Esophagus muscularis mucosa (tissue), 4 donors: ENCODE results near the gene TMEM63B. TPM values are rescaled to one million over a fixed set of nuclear protein-coding genes. Genes with fewer than 3 reads are reported as not detected.
"Not testable (repeated sequence)": the region's sequence is repeated elsewhere in the genome, so short reads cannot be mapped to it uniquely, and the experiment has no call there.

Source experiments
- DNase-seq: peaks from one replicate; pipeline ENCODE4 v3.0.0-alpha.2; 2017; ENCODE audit errors: extremely low spot score
- H3K27ac ChIP-seq, 4 donors: fragments of 200-600 bp; sonication (generic); replicated peaks in 1 of 4; 1 replicate in 3 of 4; 2 replicates in 1 of 4; pipeline ENCODE4 v1.5.1; 2016 to 2019; ENCODE audit warnings: mild to moderate bottlenecking in 1 of 4
- H3K27me3 ChIP-seq, 4 donors: fragments of 200-600 bp; sonication (generic); one replicate each; pipeline versions ENCODE4 v1.5.1 to v1.6.0; 2016 to 2019
- H3K36me3 ChIP-seq, 4 donors: fragments of 200-600 bp; sonication (generic); one replicate each; pipeline ENCODE4 v1.5.1; 2016 to 2019
- H3K4me1 ChIP-seq, 4 donors: fragments of 200-600 bp; sonication (generic); one replicate each; pipeline ENCODE4 v1.5.1; 2016 to 2019
- H3K4me3 ChIP-seq, 4 donors: fragments of 200-600 bp; sonication (generic); 1 replicate in 2 of 4; 2 replicates in 2 of 4; pipeline ENCODE4 v1.5.1; 2016 to 2019; ENCODE audit warnings: mild to moderate bottlenecking in 4 of 4, moderate library complexity in 1 of 4
- H3K9me3 ChIP-seq, 4 donors: fragments of 200-600 bp; sonication (generic); 1 replicate in 3 of 4; 2 replicates in 1 of 4; pipeline ENCODE4 v1.5.1; 2016 to 2019
- CTCF ChIP-seq, 3 experiments: fragments of 200-600 bp in 2 of 3; fragments of 450-650 bp in 1 of 3; sonication (generic) in 2 of 3; IDR thresholded peaks; one replicate each; pipeline ENCODE4 v1.5.1; 2017 to 2019; ENCODE audit warnings: antibody characterized with exemption in 3 of 3, mild to moderate bottlenecking in 2 of 3, moderate library complexity in 1 of 3
- EP300 ChIP-seq: sonication (generic); formaldehyde crosslinking; IDR thresholded peaks from one replicate; pipeline ENCODE4 v1.6.1; 2017; ENCODE audit warnings: antibody characterized with exemption
- POLR2A ChIP-seq: fragments of 450-650 bp; IDR thresholded peaks from one replicate; pipeline ENCODE4 v1.6.1; 2017; ENCODE audit warnings: antibody characterized with exemption, moderate library complexity, mild to moderate bottlenecking, low read depth
- POLR2AphosphoS5 ChIP-seq, 2 donors: sonication (generic); formaldehyde crosslinking; IDR thresholded peaks; one replicate each; pipeline ENCODE4 v1.6.1; 2017; ENCODE audit warnings: antibody characterized with exemption in 2 of 2
- WGBS: methylation state at CpG from one replicate; pipeline ENCODE4 v1.1.5; 2018; 5-methylcytosine and 5-hydroxymethylcytosine counted together
- intact Hi-C: fragments of 100-400 bp; cut with DNase I; formaldehyde crosslinking; loops from one replicate; pipeline ENCODE4 v1.15.1; 2023
- total RNA-seq, 4 donors: library from RNA; depleted of rRNA; stranded (reverse); fragments of >200 nt; gene quantifications; one replicate each; pipeline versions ENCODE4 v1.1.0 to v1.2.1, GENCODE V29; 2016

The TMEM63B gene
- total RNA-seq, 4 donors from 2014 or later, result 18.2 to 31.1 (median 23.3) TPM

- intact Hi-C loops, result no loop called here
- 75% methylated on average over 4 of the region's 6 CpGs for WGBS
- TF ChIP-seq EP300, result no peak
- no peak for TF ChIP-seq POLR2AphosphoS5 (IDR thresholded peaks at IDR 0.05)
- no peak for TF ChIP-seq CTCF (IDR thresholded peaks at IDR 0.05)
- no peak for TF ChIP-seq POLR2A
- Histone ChIP-seq H3K4me3 (no peak overlapping the region), H3K27me3 (no peaks in the 10 kb centered on the region), H3K9me3 (no peaks in the 10 kb centered on the region), H3K27ac (no peak overlapping the region), H3K4me1 (peaks cover 1 to 3% (median 3%) of the 10 kb centered on the region in 4 donors), H3K36me3 (peaks cover 33 to 98% (median 84%) of the 10 kb centered on the region in 4 donors)
- no peak for DNase-seq
These were observed 11.5 kb downstream of the TMEM63B start for GRCh38 chr6:44138717-44139350.

DNA sequence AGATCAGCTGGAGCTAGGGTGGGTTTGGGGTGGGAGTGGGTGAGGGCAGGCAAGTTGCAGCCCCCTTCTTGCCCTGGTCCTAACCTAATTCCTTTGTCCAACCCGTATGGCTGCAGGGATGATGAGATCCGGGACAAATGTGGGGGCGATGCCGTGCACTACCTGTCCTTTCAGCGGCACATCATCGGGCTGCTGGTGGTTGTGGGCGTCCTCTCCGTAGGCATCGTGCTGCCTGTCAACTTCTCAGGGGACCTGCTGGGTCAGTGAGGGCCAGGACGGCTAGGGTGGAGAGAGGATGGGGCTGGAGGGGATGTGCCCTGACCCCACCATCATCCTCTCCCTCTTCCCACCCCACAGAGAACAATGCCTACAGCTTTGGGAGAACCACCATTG, 12.0 kb downstream of the TMEM63B start:
- WGBS, result 92% methylated on average over 9 of the region's 10 CpGs
- H3K36me3 ChIP-seq, result peaks cover 33 to 100% (median 87%) of the 10 kb centered on the region in 4 donors

DNA sequence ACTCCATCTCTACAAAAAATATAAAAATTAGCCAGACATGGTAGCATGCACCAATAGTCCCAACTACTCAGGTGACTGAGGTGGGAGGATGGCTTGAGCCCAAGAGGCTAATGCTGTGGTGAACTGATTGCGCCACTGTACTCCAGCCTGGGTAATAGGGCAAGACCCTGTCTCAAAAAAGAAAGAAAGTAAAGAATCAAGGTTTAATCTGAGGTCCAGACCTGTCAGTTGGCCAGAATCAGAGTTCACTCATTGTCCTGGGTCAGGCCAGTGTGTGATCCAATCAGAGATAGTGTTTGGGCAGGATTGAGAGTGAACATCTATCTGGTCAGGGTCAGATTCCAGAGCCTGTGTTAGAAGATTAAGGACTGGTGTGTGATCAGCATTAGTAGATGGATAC, 15.5 kb downstream of the TMEM63B start:
- WGBS, result 0% methylated on average over 1 of the region's 1 CpG
- no peak for DNase-seq

More for the DNA sequence above, 12.0 kb downstream of the TMEM63B start:
- intact Hi-C loops, result no loop called here
- Histone ChIP-seq H3K4me1 (no peaks in the 10 kb centered on the region), H3K9me3 (no peaks in the 10 kb centered on the region), H3K27me3 (no peaks in the 10 kb centered on the region), H3K4me3 (no peak overlapping the region), H3K27ac (no peak overlapping the region)
- TF ChIP-seq EP300 (no peak), POLR2A (no peak), POLR2AphosphoS5 (IDR thresholded peaks at IDR 0.05) (no peak), CTCF (IDR thresholded peaks at IDR 0.05) (no peak)
- DNase-seq, result no peak

DNA sequence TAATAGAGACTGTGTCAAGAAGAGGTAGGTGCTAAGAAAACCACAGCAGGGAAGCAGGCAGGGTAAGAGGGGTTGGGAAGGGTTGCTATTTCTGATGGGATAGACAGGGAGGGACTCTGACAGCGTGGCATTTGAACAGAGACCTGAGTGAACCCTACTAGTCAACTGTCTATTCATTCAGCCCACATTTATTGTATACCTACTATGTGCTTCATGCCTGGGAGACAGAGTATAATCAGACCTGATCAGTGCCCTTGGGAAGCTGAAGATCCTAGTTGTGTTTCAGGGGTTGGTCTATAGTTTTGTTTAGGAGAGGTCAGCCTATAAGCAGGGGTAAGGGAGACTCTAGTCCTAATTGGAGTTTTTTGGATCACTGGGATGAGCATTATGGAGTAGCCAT, 16.4 kb downstream of the TMEM63B start:
- no peaks in the 10 kb centered on the region for H3K27me3 ChIP-seq
- no peak for DNase-seq
- no peak for TF ChIP-seq EP300
- TF ChIP-seq POLR2AphosphoS5 (IDR thresholded peaks at IDR 0.05), result no peak
- intact Hi-C loops, result no loop called here
- H3K36me3 ChIP-seq, result peaks cover 20 to 100% (median 79%) of the 10 kb centered on the region in 4 donors
- 100% methylated on average over 1 of the region's 1 CpG for WGBS
- no peaks in the 10 kb centered on the region for H3K4me1 ChIP-seq
- H3K9me3 ChIP-seq, result no peaks in the 10 kb centered on the region
- H3K4me3 ChIP-seq, result no peak overlapping the region
- no peak overlapping the region for H3K27ac ChIP-seq

More for the DNA sequence above, 15.5 kb downstream of the TMEM63B start:
- Histone ChIP-seq H3K36me3 (peaks cover 20 to 100% (median 78%) of the 10 kb centered on the region in 4 donors), H3K27ac (no peak overlapping the region), H3K4me1 (no peaks in the 10 kb centered on the region), H3K9me3 (no peaks in the 10 kb centered on the region), H3K4me3 (no peak overlapping the region), H3K27me3 (no peaks in the 10 kb centered on the region)
- TF ChIP-seq EP300 (no peak), POLR2A (no peak), CTCF (IDR thresholded peaks at IDR 0.05) (no peak), POLR2AphosphoS5 (IDR thresholded peaks at IDR 0.05) (no peak)
- intact Hi-C loops, result no loop called here

GRCh38 chr6:44144536-44144935, 17.2 kb downstream of the TMEM63B start:
- WGBS, result 33% methylated on average over 3 of the region's 3 CpGs
- H3K27ac ChIP-seq, intact Hi-C loops, H3K4me1 ChIP-seq, H3K9me3 ChIP-seq, H3K27me3 ChIP-seq, H3K4me3 ChIP-seq, DNase-seq: not testable (repeated sequence)
- H3K36me3 ChIP-seq, result peaks cover 18 to 100% (median 79%) of the 10 kb centered on the region in 4 donors

GRCh38 chr6:44145839-44146238, 18.5 kb downstream of the TMEM63B start:
- intact Hi-C loops, result no loop called here
- DNase-seq, result no peak
- Histone ChIP-seq H3K9me3 (no peaks in the 10 kb centered on the region), H3K27ac (no peak overlapping the region), H3K4me1 (no peaks in the 10 kb centered on the region), H3K4me3 (no peak overlapping the region), H3K36me3 (peaks cover 16 to 100% (median 72%) of the 10 kb centered on the region in 4 donors), H3K27me3 (no peaks in the 10 kb centered on the region)
- TF ChIP-seq CTCF (IDR thresholded peaks at IDR 0.05) (no peak), EP300 (no peak), POLR2AphosphoS5 (IDR thresholded peaks at IDR 0.05) (no peak), POLR2A (no peak)
